GM18511 (cell line): ENCODE measurements around the gene PHKB.
"Not testable (repeated sequence)": the region's sequence is repeated elsewhere in the genome, so short reads cannot be mapped to it uniquely, and the experiment has no call there.

Experiments
- ATAC-seq: cut with Tn5 transposase; IDR thresholded peaks from one replicate; pipeline ENCODE4 v1.9.1; 2021; ENCODE audit warnings: mild to moderate bottlenecking, moderate library complexity; ENCODE audit not compliant: unreplicated experiment

PHKB gene

GRCh38 chr16:47666434-47666833 lies 205.3 kb downstream of the PHKB start:
- ATAC-seq, result no peak

- ATAC-seq, result no peak
Measured at GRCh38 chr16:47667956-47668355, 206.8 kb downstream of the PHKB start.

GRCh38 chr16:47672475-47672874 lies 211.3 kb downstream of the PHKB start:
- ATAC-seq, result no peak

- ATAC-seq, result no peak
Measured at GRCh38 chr16:47676635-47677177, 215.6 kb downstream of the PHKB start.

DNA sequence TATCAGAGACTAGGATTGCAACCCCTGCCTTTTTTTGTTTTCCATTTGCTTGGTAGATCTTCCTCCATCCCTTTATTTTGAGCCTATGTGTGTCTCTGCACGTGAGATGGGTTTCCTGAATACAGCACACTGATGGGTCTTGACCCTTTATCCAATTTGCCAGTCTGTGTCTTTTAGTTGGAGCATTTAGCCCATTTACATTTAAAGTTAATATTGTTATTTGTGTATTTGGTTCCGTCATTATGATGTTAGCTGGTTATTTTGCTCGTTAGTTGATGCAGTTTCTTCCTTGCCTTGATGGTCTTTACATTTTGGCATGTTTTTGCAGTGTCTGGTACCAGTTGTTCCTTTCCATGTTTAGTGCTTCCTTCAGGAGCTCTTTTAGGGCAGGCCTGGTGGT lies 220.4 kb downstream of the PHKB start:
- ATAC-seq, result not testable (repeated sequence)

GRCh38 chr16:47687694-47688093 lies 226.6 kb downstream of the PHKB start:
- no peak for ATAC-seq

DNA sequence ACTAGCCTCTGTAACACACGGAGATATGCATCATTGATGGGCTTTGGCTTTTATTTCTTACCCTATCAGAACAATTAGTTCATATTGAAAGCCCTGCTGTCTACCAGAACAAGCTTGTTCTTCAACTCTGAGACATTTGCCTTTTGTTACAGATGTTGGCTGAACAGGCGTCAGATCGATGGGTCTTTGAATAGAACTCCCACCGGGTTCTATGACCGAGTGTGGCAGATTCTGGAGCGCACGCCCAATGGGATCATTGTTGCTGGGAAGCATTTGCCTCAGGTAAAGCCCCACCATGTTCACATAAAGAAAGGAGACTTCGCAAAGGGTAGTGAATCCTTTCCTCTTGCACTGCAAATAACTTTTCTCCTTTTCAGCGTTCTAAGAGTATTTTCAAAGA lies 232.1 kb downstream of the PHKB start:
- no peak for ATAC-seq

- no peak for ATAC-seq
Measured at GRCh38 chr16:47694543-47694942, 233.4 kb downstream of the PHKB start.

DNA sequence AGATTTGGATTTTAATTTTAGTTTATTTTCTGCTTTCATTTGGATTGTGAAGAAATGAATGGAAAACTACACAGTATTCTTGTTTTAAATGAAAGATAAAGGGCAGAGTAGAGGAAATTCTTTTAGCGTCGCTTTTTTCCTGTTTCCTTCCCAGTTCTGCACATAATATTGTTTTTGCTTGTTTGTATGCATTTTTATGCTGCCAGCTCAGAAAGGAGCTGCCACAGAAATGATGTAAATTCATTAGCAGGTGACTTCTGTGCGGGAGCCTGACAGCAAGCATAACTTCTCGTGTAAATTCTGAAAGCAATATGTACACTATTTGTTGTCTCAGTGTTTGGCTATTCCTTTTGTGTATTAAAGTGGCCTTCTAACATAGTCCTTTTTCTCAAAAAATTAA lies 234.6 kb downstream of the PHKB start:
- no peak for ATAC-seq

- ATAC-seq, result no peak
Measured at GRCh38 chr16:47697826-47698225, 236.7 kb downstream of the PHKB start.

GRCh38 chr16:47699106-47699505 lies 238.0 kb downstream of the PHKB start:
- ATAC-seq, result no peak

DNA sequence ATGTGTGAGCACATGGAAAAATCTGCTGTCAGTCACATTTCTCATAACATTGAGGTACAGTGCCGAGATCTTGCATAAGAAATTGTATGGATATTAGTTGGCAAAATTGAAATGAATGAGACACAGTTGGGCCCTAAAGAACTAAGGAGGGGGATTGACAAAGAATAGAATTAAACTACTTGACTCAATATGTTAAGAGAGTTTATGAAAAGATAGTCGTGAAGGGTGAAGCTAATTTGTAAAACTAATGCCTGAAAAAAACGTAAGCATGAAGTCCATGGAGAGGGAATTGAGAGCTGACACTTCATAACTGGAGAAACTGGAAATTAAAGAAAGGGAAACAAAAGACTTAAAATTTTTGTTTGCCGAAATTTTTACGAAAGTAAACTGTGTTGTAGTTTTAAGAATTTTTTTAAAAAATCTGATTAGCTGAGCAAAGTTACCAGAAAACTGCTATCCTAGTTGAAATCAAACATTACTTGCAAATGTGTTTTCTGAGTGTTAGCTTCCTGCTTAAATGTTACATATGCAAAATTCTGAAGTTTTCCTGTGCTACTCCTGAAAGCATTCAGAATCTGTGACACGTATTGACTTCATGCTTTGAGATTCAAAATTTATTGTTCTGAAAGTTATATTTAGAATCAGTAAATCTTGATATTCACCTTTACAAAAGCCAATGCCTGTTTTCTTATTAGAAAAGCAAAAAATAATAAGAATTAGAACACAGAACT lies 239.9 kb downstream of the PHKB start:
- no peak for ATAC-seq

DNA sequence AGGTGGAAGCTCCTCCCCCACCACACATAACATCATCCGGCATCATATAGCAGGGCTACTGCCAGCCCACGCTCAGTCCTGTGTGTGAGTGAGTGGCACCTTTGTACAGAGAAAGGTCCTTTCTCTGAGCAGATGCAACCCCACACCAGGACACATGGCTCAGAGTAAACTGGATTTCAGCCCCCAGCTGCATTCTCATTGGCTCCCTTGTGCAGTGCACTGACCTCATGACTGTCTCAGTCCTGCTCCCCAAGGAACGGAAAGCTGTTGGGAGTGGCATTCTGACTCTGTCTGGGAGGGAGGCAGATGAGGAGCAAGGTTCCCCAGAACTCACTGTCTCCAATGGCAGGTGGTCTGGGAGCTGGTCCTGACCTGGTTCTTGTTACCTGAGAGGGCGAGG lies 244.1 kb downstream of the PHKB start:
- ATAC-seq, result no peak

DNA sequence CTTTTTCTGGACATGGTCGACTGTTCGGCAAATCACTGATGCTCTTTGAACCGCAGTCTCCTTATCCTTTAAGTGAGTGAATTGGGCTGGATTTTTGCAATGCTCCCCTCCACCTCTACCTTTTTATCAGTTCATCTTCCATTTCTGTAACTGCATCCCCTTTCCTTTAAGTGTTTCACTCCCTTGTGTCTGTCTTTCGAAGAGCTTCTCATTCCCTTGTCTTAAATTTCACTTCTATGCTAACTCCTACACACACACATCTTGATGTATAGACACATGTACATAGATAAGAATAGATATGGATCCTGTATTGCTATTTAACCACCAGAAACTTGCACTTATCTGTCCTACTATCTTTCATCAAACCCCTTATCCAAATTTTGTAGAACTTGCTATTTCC lies 250.7 kb downstream of the PHKB start:
- no peak for ATAC-seq

DNA sequence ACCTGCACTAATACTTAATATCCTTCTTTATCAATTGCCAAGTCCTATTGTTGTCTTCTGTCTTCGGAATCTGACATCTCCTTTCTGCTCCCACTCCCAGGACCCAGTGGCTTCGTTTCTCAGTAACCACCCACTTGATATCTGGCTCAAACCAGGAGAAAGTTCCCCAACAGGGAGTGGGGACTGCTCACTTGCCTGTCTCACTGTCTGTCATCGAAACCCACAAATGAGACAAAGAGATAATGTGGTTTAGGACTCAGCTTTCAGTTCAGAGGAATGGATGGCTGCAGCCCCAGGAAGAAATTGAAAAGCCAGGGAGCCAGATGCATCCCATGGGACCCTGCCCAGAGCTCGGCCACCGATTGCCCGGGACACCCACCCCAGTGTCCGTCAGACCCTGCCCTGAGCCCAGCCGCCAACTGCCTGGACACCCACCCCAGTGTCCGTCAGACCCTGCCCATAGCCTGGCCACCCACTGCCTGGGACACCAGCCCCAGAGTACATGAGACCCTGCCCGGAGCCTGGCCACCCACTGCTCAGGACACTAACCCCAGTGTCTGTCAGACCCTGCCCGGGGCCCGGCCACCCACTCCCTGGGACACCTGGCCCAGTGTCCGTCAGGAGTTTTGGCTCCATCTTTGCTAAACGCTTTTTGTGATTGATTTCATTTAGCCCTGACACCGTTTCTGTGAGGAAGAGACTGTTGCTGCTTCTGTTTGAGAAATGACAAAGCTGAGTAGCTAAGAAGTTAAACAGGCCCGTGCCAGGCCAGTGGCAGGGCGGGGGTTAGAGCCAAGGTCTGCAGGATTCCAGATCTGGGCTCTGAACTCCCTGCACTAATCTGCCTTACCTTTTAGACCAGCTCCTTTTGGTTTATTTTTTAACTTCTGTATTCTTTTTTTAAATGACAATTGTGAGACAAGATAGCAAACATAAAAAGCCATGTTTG lies 251.4 kb downstream of the PHKB start:
- no peak for ATAC-seq

DNA sequence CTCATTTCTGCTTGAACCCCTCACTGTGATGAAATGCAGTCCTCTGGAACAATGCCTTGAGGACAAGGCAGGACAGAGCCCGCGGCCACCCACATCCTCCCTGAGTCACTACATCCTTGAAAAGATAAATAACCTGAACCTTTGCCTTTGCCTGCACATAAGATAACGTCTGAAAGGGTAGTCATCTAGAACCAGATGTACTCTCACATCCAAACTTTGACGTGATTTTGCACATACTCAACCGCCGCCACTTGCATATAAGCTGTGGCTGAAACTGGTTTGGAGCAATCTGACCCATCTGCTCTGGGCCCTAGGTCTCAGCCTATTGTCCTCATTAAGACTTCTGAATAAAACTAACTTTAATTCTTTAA lies 252.1 kb downstream of the PHKB start:
- ATAC-seq, result peak; percentile 90

DNA sequence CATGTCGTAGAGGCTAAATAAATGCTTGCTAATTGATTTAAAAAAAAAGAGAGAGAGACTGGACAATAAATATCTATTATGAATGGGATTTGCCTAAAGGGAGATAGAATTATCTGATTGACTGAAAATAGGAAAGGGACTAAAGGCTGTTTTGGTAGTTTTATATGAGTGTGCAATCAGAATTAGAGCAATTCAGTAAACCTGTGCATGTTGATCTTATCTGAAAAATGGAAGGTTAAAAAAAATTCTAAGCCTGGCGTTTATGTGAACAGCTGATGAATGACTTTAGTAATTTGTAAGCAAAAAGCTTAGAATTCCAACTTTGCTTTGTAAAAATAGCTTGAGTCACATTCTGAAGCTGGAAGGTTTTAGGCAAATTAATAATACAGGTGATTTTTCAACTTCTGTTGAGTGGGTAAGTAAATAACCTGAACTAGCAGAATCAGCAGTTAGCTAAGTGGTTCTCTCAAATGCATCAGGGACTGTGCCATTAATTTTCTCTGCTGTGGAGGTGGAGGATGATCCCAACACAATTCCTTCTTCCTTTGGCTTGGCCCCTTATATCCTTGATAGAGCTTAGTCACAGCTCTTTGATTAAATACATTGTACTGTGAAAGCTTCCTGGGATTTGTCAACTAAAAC lies 254.4 kb downstream of the PHKB start:
- ATAC-seq, result no peak

DNA sequence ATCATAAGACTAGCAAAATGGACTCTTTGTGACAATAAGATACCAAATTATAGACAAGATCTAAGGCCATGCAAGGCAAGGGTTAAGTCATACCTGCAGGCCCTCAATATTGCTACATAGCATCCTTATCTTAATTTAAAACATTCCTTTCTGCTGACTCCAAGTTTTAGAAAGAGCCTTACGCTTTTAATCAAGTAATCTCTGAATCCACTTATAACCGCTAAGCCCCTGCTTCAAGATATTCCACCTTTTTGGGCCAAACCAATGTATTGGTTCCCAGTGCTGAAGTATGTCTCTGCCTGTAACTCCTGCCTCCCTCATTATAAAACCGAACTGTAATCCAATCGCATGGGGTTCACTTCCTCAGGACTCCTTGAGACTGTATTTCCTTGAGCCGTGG lies 255.4 kb downstream of the PHKB start:
- ATAC-seq, result no peak

GRCh38 chr16:47719713-47720112 lies 258.6 kb downstream of the PHKB start:
- no peak for ATAC-seq

- no peak for ATAC-seq
Measured at GRCh38 chr16:47721006-47721637, 260.0 kb downstream of the PHKB start.

GRCh38 chr16:47722046-47722445 lies 260.9 kb downstream of the PHKB start:
- no peak for ATAC-seq
